IMR-90 (cell line): ENCODE data around the gene RNU6-8. TPM values are rescaled to one million over a fixed set of nuclear protein-coding genes. Genes with fewer than 3 reads are reported as not detected.

Experiments
- ATAC-seq: fragments of 200-7000 bp; cut with Tn5 transposase; 2 replicates; pipeline ENCODE4 v1.9.1; 2020; ENCODE audit warnings: low read depth, mild to moderate bottlenecking, moderate library complexity
- BruUV-seq: library from RNA; stranded (reverse); fragments of 400-500 nt; replicated peaks from 2 replicates; lab custom pipeline; 2021; lab: Mats Ljungman, UMichigan
- CTCF ChIA-PET: fragments of 300-600 bp; formaldehyde crosslinking; extraction: SDS; loops from one replicate; lab custom pipeline; 2021; ENCODE audit warnings: antibody characterized with exemption; lab: Yijun Ruan, JAX
- POLR2A ChIA-PET: fragments of 300-600 bp; sonication (Branson Sonifier 250); formaldehyde crosslinking; loops from one replicate; lab custom pipeline; 2022; ENCODE audit warnings: antibody characterized with exemption; ENCODE audit not compliant: unreplicated experiment; lab: Charles Lee
- DNase-seq: peaks from one replicate; pipeline ENCODE4 v3.0.0; 2013
- H2AFZ ChIP-seq: replicated peaks from 2 replicates; pipeline ENCODE3; 2013; ENCODE audit warnings: low read length, mild to moderate bottlenecking; ENCODE audit not compliant: poor library complexity
- H2AK5ac ChIP-seq: 2 replicates; pipeline ENCODE4 v1.6.1; 2013; ENCODE audit warnings: low read depth, low read length, inconsistent platforms
- H2AK9ac ChIP-seq: replicated peaks from 2 replicates; pipeline ENCODE3; 2013; ENCODE audit warnings: mild to moderate bottlenecking, low read depth, low read length, moderate library complexity; ENCODE audit not compliant: poor library complexity
- H2BK120ac ChIP-seq: 2 replicates; pipeline ENCODE4 v1.6.1; 2013; ENCODE audit warnings: low read depth, low read length, inconsistent platforms
- H2BK15ac ChIP-seq: 3 replicates; pipeline ENCODE4 v1.6.1; 2013; ENCODE audit warnings: low read depth, low read length, inconsistent platforms
- H2BK20ac ChIP-seq: 2 replicates; pipeline ENCODE4 v1.6.1; 2013; ENCODE audit warnings: low read depth, mild to moderate bottlenecking, inconsistent platforms, low read length, moderate library complexity
- H2BK5ac ChIP-seq: 2 replicates; pipeline ENCODE4 v1.6.1; 2013; ENCODE audit warnings: mild to moderate bottlenecking, low read depth, low read length, inconsistent platforms; ENCODE audit not compliant: poor library complexity, severe bottlenecking
- H3K14ac ChIP-seq: replicated peaks from 2 replicates; pipeline ENCODE4 v1.6.1; 2013; ENCODE audit warnings: low read depth, low read length, inconsistent platforms
- H3K18ac ChIP-seq: 2 replicates; pipeline ENCODE4 v1.6.1; 2013; ENCODE audit warnings: low read depth, low read length, control low read depth
- H3K23ac ChIP-seq: 2 replicates; pipeline ENCODE4 v1.6.1; 2013; ENCODE audit warnings: low read depth, low read length, inconsistent platforms
- H3K27ac ChIP-seq: 2 replicates; pipeline ENCODE4 v1.5.1; 2013; ENCODE audit warnings: mild to moderate bottlenecking, control low read depth, low read length; ENCODE audit not compliant: insufficient read depth
- H3K27me3 ChIP-seq: 2 replicates; pipeline ENCODE4 v1.6.1; 2013; ENCODE audit warnings: low read length; ENCODE audit not compliant: control insufficient read depth, insufficient read depth
- H3K36me3 ChIP-seq: 2 replicates; pipeline ENCODE4 v1.6.1; 2013; ENCODE audit warnings: low read length, mixed read lengths; ENCODE audit not compliant: control insufficient read depth, insufficient read depth
- H3K4ac ChIP-seq: 2 replicates; pipeline ENCODE4 v1.6.1; 2013; ENCODE audit warnings: low read depth, low read length, inconsistent platforms
- H3K4me1 ChIP-seq: 2 replicates; pipeline ENCODE4 v1.6.1; 2013; ENCODE audit warnings: low read length, mixed read lengths; ENCODE audit not compliant: control insufficient read depth, insufficient read depth
- H3K4me2 ChIP-seq: 2 replicates; pipeline ENCODE4 v1.6.1; 2013; ENCODE audit warnings: low read depth, mild to moderate bottlenecking, control low read depth, low read length, moderate library complexity
- H3K4me3 ChIP-seq: 2 replicates; pipeline ENCODE4 v1.5.1; 2013; ENCODE audit warnings: low read depth, mild to moderate bottlenecking, control low read depth, low read length, moderate library complexity; ENCODE audit not compliant: insufficient read depth
- H3K56ac ChIP-seq: 2 replicates; pipeline ENCODE4 v1.6.1; 2013; ENCODE audit warnings: low read length, inconsistent platforms; ENCODE audit not compliant: insufficient read depth; ENCODE audit errors: extremely low read depth
- H3K79me1 ChIP-seq, 2 experiments: 2 replicates each; pipeline ENCODE4 v1.6.1; 2013; ENCODE audit warnings: low read length in 2 of 2, inconsistent platforms in 1 of 2, low read depth in 1 of 2
- H3K9ac ChIP-seq: 2 replicates; pipeline ENCODE4 v1.6.1; 2013; ENCODE audit warnings: low read depth, low read length, control low read depth
- H3K9me1 ChIP-seq: 2 replicates; pipeline ENCODE4 v1.6.1; 2013; ENCODE audit warnings: low read length, inconsistent platforms; ENCODE audit not compliant: insufficient read depth
- H3K9me3 ChIP-seq: 2 replicates; pipeline ENCODE4 v1.6.1; 2013; ENCODE audit warnings: low read length; ENCODE audit not compliant: control insufficient read depth, insufficient read depth
- H4K20me1 ChIP-seq: 2 replicates; pipeline ENCODE4 v1.6.1; 2013; ENCODE audit warnings: low read length, inconsistent platforms; ENCODE audit not compliant: insufficient read depth
- H4K5ac ChIP-seq: 2 replicates; pipeline ENCODE4 v1.6.1; 2013; ENCODE audit warnings: mild to moderate bottlenecking, low read depth, low read length, control low read depth
- H4K8ac ChIP-seq, 2 experiments: 2 replicates each; pipeline ENCODE4 v1.6.1; 2013; ENCODE audit warnings: low read depth in 2 of 2, low read length in 2 of 2, control low read depth in 1 of 2, inconsistent platforms in 1 of 2
- H4K91ac ChIP-seq: 2 replicates; pipeline ENCODE4 v1.6.1; 2013; ENCODE audit warnings: low read depth, low read length, inconsistent platforms; ENCODE audit not compliant: insufficient read depth
- CEBPB ChIP-seq: IDR thresholded peaks from 2 replicates; pipeline ENCODE4 v1.6.1; 2012; ENCODE audit warnings: low read depth, low read length, improper control_type of control experiment
- CHD1 ChIP-seq: IDR thresholded peaks from 2 replicates; pipeline ENCODE4 v1.6.1; 2012; ENCODE audit warnings: low read depth, low read length, improper control_type of control experiment
- FOS ChIP-seq: fragments of 150-350 bp; IDR thresholded peaks from 2 replicates; pipeline ENCODE4 v1.6.1; 2016; ENCODE audit warnings: low read depth, low read length
- MXI1 ChIP-seq: IDR thresholded peaks from 2 replicates; pipeline ENCODE4 v1.6.1; 2012; ENCODE audit warnings: low read depth, mild to moderate bottlenecking, low read length, moderate library complexity, borderline replicate concordance
- POLR2A ChIP-seq: IDR thresholded peaks from 2 replicates; pipeline ENCODE4 v1.6.1; 2012; ENCODE audit warnings: mild to moderate bottlenecking, low read depth, low read length
- RCOR1 ChIP-seq: IDR thresholded peaks from 2 replicates; pipeline ENCODE4 v1.6.1; 2012; ENCODE audit warnings: mild to moderate bottlenecking, low read length, improper control_type of control experiment; ENCODE audit not compliant: insufficient replicate concordance
- SMC3 ChIP-seq: fragments of 150-350 bp; IDR thresholded peaks from 2 replicates; pipeline ENCODE4 v1.6.1; 2016; ENCODE audit warnings: low read depth, mild to moderate bottlenecking, antibody characterized with exemption, low read length, moderate library complexity
- WGBS, 2 experiments: methylation state at CpG; one replicate each; pipeline versions ENCODE4 v1.1.5 to v1.1.7; 2013; ENCODE audit warnings: missing lambda C conversion rate in 2 of 2; ENCODE audit not compliant: insufficient read length in 1 of 2; ENCODE audit errors: extremely low coverage in 2 of 2; 5-methylcytosine and 5-hydroxymethylcytosine counted together
- dilution Hi-C: fragments of 300-500 bp; cut with HindIII; formaldehyde crosslinking; loops from one replicate; pipeline ENCODE4 v1.14.3; 2018; ENCODE audit warnings: low sequenced_read_pairs; ENCODE audit not compliant: unreplicated experiment
- in situ Hi-C: fragments of 300-500 bp; cut with MboI; formaldehyde crosslinking; loops from 3 replicates; pipeline ENCODE4 v1.14.3; 2019; ENCODE audit warnings: low sequenced_read_pairs, inconsistent platforms, mixed read lengths
- intact Hi-C: fragments of 100-400 bp; cut with micrococcal nuclease; formaldehyde crosslinking; loops from 2 replicates; pipeline ENCODE4 v1.10.0; 2022
- polyA plus RNA-seq, 3 experiments: library from polyadenylated mRNA; depleted of rRNA; stranded (reverse); fragments of >200 nt; gene quantifications; 2 replicates each; pipeline ENCODE4 v1.2.3, GENCODE V29; 2012; ENCODE audit warnings: low replicate concordance in 1 of 3
- total RNA-seq: library from RNA; depleted of rRNA; stranded (reverse); fragments of >200 nt; gene quantifications from 2 replicates; pipeline ENCODE4 v1.2.3, GENCODE V29; 2012
- TF ChIP-seq, protein P1 (sequence below): conservative IDR thresholded peaks from 2 replicates; pipeline ENCODE4 v1.5.1; 2012; ENCODE audit warnings: mild to moderate bottlenecking, low read depth, low read length, improper control_type of control experiment

Gene RNU6-8
- total and polyA plus RNA-seq, 2 of the 4 experiments (the other 2 are of a cell fraction) = not detected

DNA sequence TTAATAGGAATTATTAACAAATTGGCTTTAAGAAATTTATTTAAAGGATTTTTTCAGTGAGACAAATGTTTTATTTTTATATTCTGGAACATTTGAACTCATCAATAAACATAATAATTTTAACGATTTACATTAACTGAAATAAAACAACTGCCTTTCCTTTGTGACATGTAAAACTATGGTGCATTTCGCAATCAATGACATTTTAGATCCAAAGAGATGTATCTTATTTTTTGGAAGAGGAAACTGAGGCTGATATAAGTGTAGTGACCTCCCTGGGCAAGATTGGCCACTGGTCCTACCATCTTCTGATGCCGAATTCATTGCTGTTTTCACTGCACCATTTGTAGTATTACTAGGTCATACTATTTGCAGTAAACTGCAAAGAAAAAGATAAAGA lies 2.5 kb upstream of the RNU6-8 start:
- BruUV-seq = no TSS peak
- POLR2A ChIA-PET = no interaction called here
- Histone ChIP-seq H3K36me3 (no peaks in the 10 kb centered on the region), H3K4me1 (no peaks in the 10 kb centered on the region), H4K5ac (no peak overlapping the region), H4K91ac (no peak overlapping the region), H3K27me3 (peaks cover 6% of the 10 kb centered on the region), H3K14ac (no peak overlapping the region), H3K56ac (no peak overlapping the region), H3K79me1 (no peaks in the 10 kb centered on the region), H4K8ac (no peak overlapping the region), H3K9ac (no peak overlapping the region), H4K20me1 (no peaks in the 10 kb centered on the region; the same call in 1 of the 2 replicates), H2BK5ac (no peak overlapping the region), H3K4me3 (no peak overlapping the region), H2BK120ac (no peak overlapping the region), H2BK15ac (no peak overlapping the region), H3K18ac (no peak overlapping the region), H2BK20ac (no peak overlapping the region), H3K9me3 (no peaks in the 10 kb centered on the region), H3K27ac (no peak overlapping the region), H3K23ac (no peak overlapping the region), H3K4me2 (no peak overlapping the region), H2AK9ac (no peak overlapping the region), H2AK5ac (no peak overlapping the region), H2AFZ (no peak overlapping the region), H3K4ac (no peak overlapping the region), H3K9me1 (peaks cover 6% of the 10 kb centered on the region; the same call in 1 of the 2 replicates)
- in situ Hi-C loops (no loop called here), intact Hi-C loops (no loop called here), dilution Hi-C loops (no loop called here)
- ATAC-seq (no peak), DNase-seq (no peak)
- CTCF ChIA-PET = no interaction called here
- WGBS, 2 experiments = no CpG with 5 or more reads among the region's 3 CpGs
- TF ChIP-seq FOS (no peak), CEBPB (peak; percentile 83), SMC3 (no peak), POLR2A (no peak), CHD1 (no peak), MXI1 (no peak), RCOR1 (no peak)
- TF ChIP-seq, protein P1, sequence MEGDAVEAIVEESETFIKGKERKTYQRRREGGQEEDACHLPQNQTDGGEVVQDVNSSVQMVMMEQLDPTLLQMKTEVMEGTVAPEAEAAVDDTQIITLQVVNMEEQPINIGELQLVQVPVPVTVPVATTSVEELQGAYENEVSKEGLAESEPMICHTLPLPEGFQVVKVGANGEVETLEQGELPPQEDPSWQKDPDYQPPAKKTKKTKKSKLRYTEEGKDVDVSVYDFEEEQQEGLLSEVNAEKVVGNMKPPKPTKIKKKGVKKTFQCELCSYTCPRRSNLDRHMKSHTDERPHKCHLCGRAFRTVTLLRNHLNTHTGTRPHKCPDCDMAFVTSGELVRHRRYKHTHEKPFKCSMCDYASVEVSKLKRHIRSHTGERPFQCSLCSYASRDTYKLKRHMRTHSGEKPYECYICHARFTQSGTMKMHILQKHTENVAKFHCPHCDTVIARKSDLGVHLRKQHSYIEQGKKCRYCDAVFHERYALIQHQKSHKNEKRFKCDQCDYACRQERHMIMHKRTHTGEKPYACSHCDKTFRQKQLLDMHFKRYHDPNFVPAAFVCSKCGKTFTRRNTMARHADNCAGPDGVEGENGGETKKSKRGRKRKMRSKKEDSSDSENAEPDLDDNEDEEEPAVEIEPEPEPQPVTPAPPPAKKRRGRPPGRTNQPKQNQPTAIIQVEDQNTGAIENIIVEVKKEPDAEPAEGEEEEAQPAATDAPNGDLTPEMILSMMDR = no peak
